ENCODE measurements around the gene FAM184A. TPM values are rescaled to one million over a fixed set of nuclear protein-coding genes. Genes with fewer than 3 reads are reported as not detected.

Gene FAM184A
- total and polyA plus RNA-seq, 2 of the 13 experiments (the other 11 are each of a cell fraction or from before 2014, with no cell fraction given) = 7.0 to 18.0 TPM

GRCh38 chr6:119065955-119066354 lies 12.5 kb downstream of the FAM184A start:
- no peak for ATAC-seq

DNA sequence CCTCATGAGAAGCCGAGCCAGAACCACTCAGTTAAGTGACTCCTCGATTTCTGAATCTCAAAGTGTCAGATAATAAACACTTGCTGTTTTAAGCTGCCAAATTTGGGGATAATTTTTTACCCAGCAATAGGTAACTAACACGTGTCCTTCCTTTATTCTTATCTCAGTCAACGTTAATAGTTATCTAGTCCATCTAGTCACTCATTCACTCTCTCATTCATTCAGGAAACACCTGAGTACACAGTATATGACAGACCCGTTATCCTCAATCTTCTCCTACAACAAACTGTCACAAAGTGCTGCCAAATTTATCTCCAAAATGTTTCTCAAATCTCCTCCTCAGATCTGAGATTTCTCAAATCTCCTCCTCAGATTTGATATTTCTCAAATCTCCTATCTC lies 13.1 kb downstream of the FAM184A start:
- no peak overlapping the region for H3K4me2 ChIP-seq (ENCODE audit: low read depth, low read length)
- H3K27ac ChIP-seq (ENCODE audit: extremely low read length, insufficient read depth, low read length) = no peak overlapping the region
- in situ Hi-C loops (cut with HindIII; ENCODE audit: extremely low pct_ligation_motif_present, low pct_unique_long_range_greater_than_20kb) (no loop called here), intact Hi-C loops (cut with micrococcal nuclease; ENCODE audit: unreplicated experiment) (no loop called here)
- POLR2A ChIA-PET = no interaction called here
- H3K4me1 ChIP-seq (ENCODE audit: insufficient read depth, low read length) = no peaks in the 10 kb centered on the region
- no peaks in the 10 kb centered on the region for H4K20me1 ChIP-seq (ENCODE audit: insufficient read depth, low read length)
- no peaks in the 10 kb centered on the region for H3K9me3 ChIP-seq (ENCODE audit: low read length)
- FAIRE-seq (no peak), DNase-seq (ENCODE audit: low spot score) (no peak), ATAC-seq (no peak)
- no peak overlapping the region for H3K4me3 ChIP-seq (replicated peaks in 1 of 3; ENCODE audit: insufficient read depth in 1 of 3, low read depth in 2 of 3, low read length in 3 of 3)
- no TSS peak for BruUV-seq (replicated peaks)
- H3K79me2 ChIP-seq (ENCODE audit: insufficient read depth, low read length) = no peaks in the 10 kb centered on the region
- H3K9ac ChIP-seq (ENCODE audit: insufficient read depth, low read depth, low read length) = no peak overlapping the region
- no peak overlapping the region for H2AFZ ChIP-seq (ENCODE audit: low read length)
- no peaks in the 10 kb centered on the region for H3K27me3 ChIP-seq (ENCODE audit: control insufficient read depth in 1 of 2, insufficient read depth in 2 of 2, low read length in 2 of 2)
- WGBS (ENCODE audit: low lambda C conversion rate) = 54% methylated on average over 5 of the region's 5 CpGs
- H3K36me3 ChIP-seq (replicated peaks in 1 of 2; ENCODE audit: control insufficient read depth in 1 of 2, insufficient read depth in 2 of 2, low read length in 2 of 2) = no peaks in the 10 kb centered on the region
- CTCF ChIA-PET (ENCODE audit: low intra/inter-chr PET ratio, low total read pairs) = no interaction called here
- TF ChIP-seq CENPX (CRISPR knock-in tag; IDR thresholded peaks at IDR 0.05) (no peak), ZNF142 (CRISPR knock-in tag; IDR thresholded peaks at IDR 0.05) (no peak), SIN3A (IDR thresholded peaks at IDR 0.05; ENCODE audit: borderline replicate concordance, low read depth, low read length) (no peak), PRDM15 (CRISPR knock-in tag; IDR thresholded peaks at IDR 0.05) (no peak)
- TF ChIP-seq, protein P1, sequence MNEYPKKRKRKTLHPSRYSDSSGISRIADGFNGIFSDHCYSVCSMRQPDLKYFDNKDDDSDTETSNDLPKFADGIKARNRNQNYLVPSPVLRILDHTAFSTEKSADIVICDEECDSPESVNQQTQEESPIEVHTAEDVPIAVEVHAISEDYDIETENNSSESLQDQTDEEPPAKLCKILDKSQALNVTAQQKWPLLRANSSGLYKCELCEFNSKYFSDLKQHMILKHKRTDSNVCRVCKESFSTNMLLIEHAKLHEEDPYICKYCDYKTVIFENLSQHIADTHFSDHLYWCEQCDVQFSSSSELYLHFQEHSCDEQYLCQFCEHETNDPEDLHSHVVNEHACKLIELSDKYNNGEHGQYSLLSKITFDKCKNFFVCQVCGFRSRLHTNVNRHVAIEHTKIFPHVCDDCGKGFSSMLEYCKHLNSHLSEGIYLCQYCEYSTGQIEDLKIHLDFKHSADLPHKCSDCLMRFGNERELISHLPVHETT (CRISPR knock-in tag; conservative IDR thresholded peaks at IDR 0.05) = no peak

More at GRCh38 chr6:119065955-119066354, 12.5 kb downstream of the FAM184A start:
- no peaks in the 10 kb centered on the region for H3K9me3 ChIP-seq (ENCODE audit: low read length)
- no peak overlapping the region for H2AFZ ChIP-seq (ENCODE audit: low read length)
- DNase-seq (ENCODE audit: low spot score) (no peak), FAIRE-seq (no peak)
- H3K79me2 ChIP-seq (ENCODE audit: insufficient read depth, low read length) = no peaks in the 10 kb centered on the region
- no peaks in the 10 kb centered on the region for H4K20me1 ChIP-seq (ENCODE audit: insufficient read depth, low read length)
- BruUV-seq (replicated peaks) = no TSS peak
- H3K36me3 ChIP-seq (replicated peaks in 1 of 2; ENCODE audit: control insufficient read depth in 1 of 2, insufficient read depth in 2 of 2, low read length in 2 of 2) = no peaks in the 10 kb centered on the region
- 55% methylated on average over 2 of the region's 2 CpGs for WGBS (ENCODE audit: low lambda C conversion rate)
- H3K9ac ChIP-seq (ENCODE audit: insufficient read depth, low read depth, low read length) = no peak overlapping the region
- TF ChIP-seq SNAPC2 (CRISPR knock-in tag; IDR thresholded peaks at IDR 0.05) = no peak
- CTCF ChIA-PET (ENCODE audit: low intra/inter-chr PET ratio, low total read pairs) = no interaction called here
- 0 out of 2 replicates have a peak, but pooled peaks cover under 1% of the 10 kb centered on the region for H3K4me1 ChIP-seq (ENCODE audit: insufficient read depth, low read length)
- intact Hi-C loops (cut with micrococcal nuclease; ENCODE audit: unreplicated experiment) = no loop called here
- in situ Hi-C loops (cut with HindIII; ENCODE audit: extremely low pct_ligation_motif_present, low pct_unique_long_range_greater_than_20kb) = no loop called here
- H3K27me3 ChIP-seq (ENCODE audit: control insufficient read depth in 1 of 2, insufficient read depth in 2 of 2, low read length in 2 of 2) = no peaks in the 10 kb centered on the region
- no peak overlapping the region for H3K27ac ChIP-seq (ENCODE audit: extremely low read length, insufficient read depth, low read length)
- H3K4me2 ChIP-seq (ENCODE audit: low read depth, low read length) = no peak overlapping the region
- POLR2A ChIA-PET = no interaction called here
- no peak overlapping the region for H3K4me3 ChIP-seq (replicated peaks in 1 of 3; ENCODE audit: insufficient read depth in 1 of 3, low read depth in 2 of 3, low read length in 3 of 3)
